ENCODE measurements around the gene POLR2H. TPM values are rescaled to one million over a fixed set of nuclear protein-coding genes. Genes with fewer than 3 reads are reported as not detected.

Gene POLR2H
- total RNA-seq, 4 donors from 2014 or later, result 74.4 to 206 (median 146) TPM

GRCh38 chr3:184368116-184368515, 6.6 kb downstream of the POLR2H start:
- no peak for DNase-seq
- 75 to 82% methylated on average over 5 to 9 of the region's 9 CpGs for WGBS, 2 donors (ENCODE audit: low coverage in 1 of 2)
- Histone ChIP-seq H3K4me3 (no peak overlapping the region), H3K36me3 (peaks cover 0 to 10% (median 3%) of the 10 kb centered on the region in 4 donors), H3K27ac (no peak overlapping the region), H3K9me3 (no peaks in the 10 kb centered on the region), H3K27me3 (no peaks in the 10 kb centered on the region), H3K4me1 (peaks cover 0 to 19% (median 14%) of the 10 kb centered on the region in 4 donors)
- in situ Hi-C loops (cut with MboI; ENCODE audit: low pct_ligation_motif_present in 1 of 4, low pct_unique_long_range_greater_than_20kb in 1 of 4, low sequenced_read_pairs in 3 of 4), result loop anchor here in 1 of 4 donors (25.0 kb wide), 1 partner anchor 419 kb away; no protein-coding TSS in a partner anchor
- intact Hi-C loops (cut with DNase I; ENCODE audit: low total_unique reads), result loop anchor here (10.0 kb wide), 1 partner anchor 147 kb away; no protein-coding TSS in a partner anchor
- TF ChIP-seq, protein P1, sequence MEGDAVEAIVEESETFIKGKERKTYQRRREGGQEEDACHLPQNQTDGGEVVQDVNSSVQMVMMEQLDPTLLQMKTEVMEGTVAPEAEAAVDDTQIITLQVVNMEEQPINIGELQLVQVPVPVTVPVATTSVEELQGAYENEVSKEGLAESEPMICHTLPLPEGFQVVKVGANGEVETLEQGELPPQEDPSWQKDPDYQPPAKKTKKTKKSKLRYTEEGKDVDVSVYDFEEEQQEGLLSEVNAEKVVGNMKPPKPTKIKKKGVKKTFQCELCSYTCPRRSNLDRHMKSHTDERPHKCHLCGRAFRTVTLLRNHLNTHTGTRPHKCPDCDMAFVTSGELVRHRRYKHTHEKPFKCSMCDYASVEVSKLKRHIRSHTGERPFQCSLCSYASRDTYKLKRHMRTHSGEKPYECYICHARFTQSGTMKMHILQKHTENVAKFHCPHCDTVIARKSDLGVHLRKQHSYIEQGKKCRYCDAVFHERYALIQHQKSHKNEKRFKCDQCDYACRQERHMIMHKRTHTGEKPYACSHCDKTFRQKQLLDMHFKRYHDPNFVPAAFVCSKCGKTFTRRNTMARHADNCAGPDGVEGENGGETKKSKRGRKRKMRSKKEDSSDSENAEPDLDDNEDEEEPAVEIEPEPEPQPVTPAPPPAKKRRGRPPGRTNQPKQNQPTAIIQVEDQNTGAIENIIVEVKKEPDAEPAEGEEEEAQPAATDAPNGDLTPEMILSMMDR (IDR thresholded peaks at IDR 0.05), result no peak
- TF ChIP-seq POLR2A (IDR thresholded peaks at IDR 0.05), result no peak
- TF ChIP-seq EP300 (IDR thresholded peaks at IDR 0.05; ENCODE audit: low read depth), result no peak
- TF ChIP-seq POLR2AphosphoS5 (IDR thresholded peaks at IDR 0.05), result no peak

DNA sequence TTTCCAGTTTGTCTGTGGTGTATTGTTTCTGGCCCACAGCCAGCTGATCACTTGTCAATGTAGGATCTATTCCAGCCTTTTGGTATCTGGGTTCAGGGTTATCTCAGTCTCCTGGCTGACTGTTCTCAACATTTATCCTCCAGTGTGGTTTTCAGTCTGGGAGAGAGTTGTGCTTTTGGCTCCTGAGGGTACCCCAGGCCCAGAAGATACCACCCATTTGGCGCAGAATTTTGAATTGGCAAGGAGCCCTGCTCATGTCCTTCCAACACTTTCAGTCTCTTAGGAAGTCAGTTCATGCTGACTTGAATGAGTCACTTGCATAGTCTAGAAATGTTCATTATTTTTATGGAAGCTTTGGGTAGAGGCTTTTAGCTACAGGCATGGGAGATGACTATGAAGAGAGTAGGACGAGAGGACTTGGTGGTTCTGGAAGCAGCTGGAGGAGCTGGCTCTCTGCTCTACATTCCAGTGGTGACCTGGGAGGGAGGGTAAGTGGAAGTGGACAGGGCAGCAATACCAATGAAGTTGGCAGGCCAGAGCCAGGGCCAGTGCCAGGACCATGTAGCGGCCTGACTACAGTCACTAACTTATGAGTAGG, 7.2 kb downstream of the POLR2H start:
- in situ Hi-C loops (cut with MboI; ENCODE audit: low pct_ligation_motif_present in 1 of 4, low pct_unique_long_range_greater_than_20kb in 1 of 4, low sequenced_read_pairs in 3 of 4), result loop anchor here in 1 of 4 donors (25.0 kb wide), 1 partner anchor 419 kb away; no protein-coding TSS in a partner anchor
- Histone ChIP-seq H3K4me3 (no peak overlapping the region), H3K9me3 (no peaks in the 10 kb centered on the region), H3K4me1 (peaks cover 0 to 19% (median 11%) of the 10 kb centered on the region in 4 donors), H3K27me3 (no peaks in the 10 kb centered on the region), H3K36me3 (peaks cover 0 to 10% (median 3%) of the 10 kb centered on the region in 4 donors), H3K27ac (no peak overlapping the region)
- intact Hi-C loops (cut with DNase I; ENCODE audit: low total_unique reads), result loop anchor here (10.0 kb wide), 1 partner anchor 146 kb away; no protein-coding TSS in a partner anchor
- DNase-seq, result no peak
- TF ChIP-seq EP300 (IDR thresholded peaks at IDR 0.05; ENCODE audit: low read depth) (no peak), POLR2AphosphoS5 (IDR thresholded peaks at IDR 0.05) (no peak), POLR2A (IDR thresholded peaks at IDR 0.05) (no peak)
- TF ChIP-seq, protein P1 (IDR thresholded peaks at IDR 0.05), result no peak
- WGBS, 2 donors (ENCODE audit: low coverage in 1 of 2), result 82% methylated on average over 3 of the region's 3 CpGs; no CpG with 5 or more reads in 1 of the 2 donors

GRCh38 chr3:184371570-184372018, 10.1 kb downstream of the POLR2H start:
- in situ Hi-C loops (cut with MboI; ENCODE audit: low pct_ligation_motif_present in 1 of 4, low pct_unique_long_range_greater_than_20kb in 1 of 4, low sequenced_read_pairs in 3 of 4), result loop anchor here in 1 of 4 donors (10.0 to 25.0 kb wide), 2 partner anchors 163 to 416 kb away; no protein-coding TSS in a partner anchor
- H3K27ac ChIP-seq, result no peak overlapping the region

More at GRCh38 chr3:184371570-184372018, 10.1 kb downstream of the POLR2H start:
- WGBS, 2 donors (ENCODE audit: low coverage in 1 of 2), result 37 to 52% methylated on average over 3 to 5 of the region's 5 CpGs
- TF ChIP-seq, protein P1 (IDR thresholded peaks at IDR 0.05), result peak; percentile 85 to 93 (median 91)
- TF ChIP-seq POLR2A (IDR thresholded peaks at IDR 0.05) (no peak), POLR2AphosphoS5 (IDR thresholded peaks at IDR 0.05) (peak in 1 of 3 donors; percentile 46), EP300 (IDR thresholded peaks at IDR 0.05; ENCODE audit: low read depth) (no peak)
- peaks cover 0 to 6% (median 2%) of the 10 kb centered on the region in 4 donors for H3K36me3 ChIP-seq
- H3K9me3 ChIP-seq, result no peaks in the 10 kb centered on the region
- peak; percentile 78 for DNase-seq
- H3K27me3 ChIP-seq, result peaks cover 11% of the 10 kb centered on the region
- H3K4me3 ChIP-seq, result no peak overlapping the region
- intact Hi-C loops (cut with DNase I; ENCODE audit: low total_unique reads), result loop anchor here (5.0 kb wide), 1 partner anchor 171 kb away; no protein-coding TSS in a partner anchor
- peaks cover 0 to 7% (median 0%) of the 10 kb centered on the region in 4 donors for H3K4me1 ChIP-seq

Data from transverse colon (tissue), 4 donors.